ENCODE results near the gene FKBP9.
"Not testable (repeated sequence)": the region's sequence is repeated elsewhere in the genome, so short reads cannot be mapped to it uniquely, and the experiment has no call there.

FKBP9 gene

DNA sequence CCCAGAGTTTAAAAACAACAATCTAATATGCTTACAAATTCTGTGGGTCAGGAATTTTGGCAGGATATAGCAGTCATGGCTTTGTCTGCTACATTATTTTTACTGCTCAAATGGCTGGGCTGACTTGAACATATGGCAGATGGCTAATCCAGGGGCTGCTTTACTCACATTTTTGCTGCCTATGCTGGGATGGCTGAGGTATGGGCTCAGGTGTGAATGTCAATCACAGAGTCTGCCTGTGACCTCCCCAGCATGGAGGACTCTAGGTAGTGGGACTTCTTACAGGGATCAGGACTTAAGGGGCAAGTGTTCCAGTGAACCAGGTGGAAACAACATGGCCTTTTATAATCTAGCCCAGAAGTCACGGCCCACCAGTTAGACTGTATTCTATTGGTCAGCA is 4.4 kb upstream of the FKBP9 start:
- TF ChIP-seq, protein P1, sequence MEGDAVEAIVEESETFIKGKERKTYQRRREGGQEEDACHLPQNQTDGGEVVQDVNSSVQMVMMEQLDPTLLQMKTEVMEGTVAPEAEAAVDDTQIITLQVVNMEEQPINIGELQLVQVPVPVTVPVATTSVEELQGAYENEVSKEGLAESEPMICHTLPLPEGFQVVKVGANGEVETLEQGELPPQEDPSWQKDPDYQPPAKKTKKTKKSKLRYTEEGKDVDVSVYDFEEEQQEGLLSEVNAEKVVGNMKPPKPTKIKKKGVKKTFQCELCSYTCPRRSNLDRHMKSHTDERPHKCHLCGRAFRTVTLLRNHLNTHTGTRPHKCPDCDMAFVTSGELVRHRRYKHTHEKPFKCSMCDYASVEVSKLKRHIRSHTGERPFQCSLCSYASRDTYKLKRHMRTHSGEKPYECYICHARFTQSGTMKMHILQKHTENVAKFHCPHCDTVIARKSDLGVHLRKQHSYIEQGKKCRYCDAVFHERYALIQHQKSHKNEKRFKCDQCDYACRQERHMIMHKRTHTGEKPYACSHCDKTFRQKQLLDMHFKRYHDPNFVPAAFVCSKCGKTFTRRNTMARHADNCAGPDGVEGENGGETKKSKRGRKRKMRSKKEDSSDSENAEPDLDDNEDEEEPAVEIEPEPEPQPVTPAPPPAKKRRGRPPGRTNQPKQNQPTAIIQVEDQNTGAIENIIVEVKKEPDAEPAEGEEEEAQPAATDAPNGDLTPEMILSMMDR (IDR thresholded peaks at IDR 0.05), result no peak
- no peak for DNase-seq (ENCODE audit: low spot score)
- no peak overlapping the region for H3K4me3 ChIP-seq
- H3K27ac ChIP-seq, result no peak overlapping the region

DNA sequence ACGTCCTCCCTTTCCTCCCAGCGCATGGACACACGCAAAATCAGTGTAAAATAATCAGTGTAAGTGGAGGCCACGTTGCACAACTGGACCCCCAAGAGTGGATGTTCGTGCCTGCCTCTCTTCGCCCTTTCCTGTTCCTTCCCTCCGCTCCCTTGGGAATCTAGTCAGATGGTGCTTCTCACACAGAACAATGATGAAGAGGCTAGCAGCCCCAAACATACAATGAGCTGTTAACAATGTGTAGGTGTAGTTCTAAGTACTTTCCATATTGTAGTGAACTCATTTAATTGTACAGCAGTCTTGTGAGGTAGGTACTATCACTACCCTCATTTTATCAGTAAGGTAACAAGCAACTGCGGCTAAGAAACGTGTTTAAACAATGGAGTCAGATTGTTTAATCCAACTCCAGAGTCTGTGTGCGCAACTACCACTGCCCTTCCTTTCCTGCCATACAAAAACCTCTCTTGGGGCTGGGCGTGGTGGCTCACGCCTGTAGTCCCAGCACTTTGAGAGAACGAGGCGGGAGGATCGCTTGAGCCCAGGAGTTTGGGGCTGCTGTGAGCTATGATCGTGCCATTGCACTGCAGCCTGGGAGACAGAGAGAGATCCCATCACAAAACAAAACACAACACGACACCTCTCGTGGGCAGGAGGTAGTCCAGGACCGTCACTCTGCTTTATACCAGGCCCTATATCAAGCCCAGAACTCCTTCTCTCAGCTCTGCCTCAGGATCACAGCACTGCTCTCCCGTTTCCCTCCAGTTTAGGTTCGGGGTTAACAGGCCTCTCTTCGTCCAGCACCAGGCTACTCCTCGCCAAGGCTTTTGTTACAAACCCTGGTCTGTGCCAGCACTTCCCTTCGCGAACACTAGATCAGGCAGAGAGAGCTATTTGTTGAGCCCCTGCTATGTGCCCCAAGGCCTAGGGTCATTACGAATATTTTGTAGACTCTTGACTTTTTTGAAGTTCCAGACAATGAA is 1.1 kb downstream of the FKBP9 start:
- TF ChIP-seq, protein P1 (IDR thresholded peaks at IDR 0.05), result no peak
- peak overlapping the region; percentile 70 to 92 for H3K27ac ChIP-seq
- H3K4me3 ChIP-seq, result peak overlapping the region; percentile 93
- DNase-seq (ENCODE audit: low spot score), result no peak

DNA sequence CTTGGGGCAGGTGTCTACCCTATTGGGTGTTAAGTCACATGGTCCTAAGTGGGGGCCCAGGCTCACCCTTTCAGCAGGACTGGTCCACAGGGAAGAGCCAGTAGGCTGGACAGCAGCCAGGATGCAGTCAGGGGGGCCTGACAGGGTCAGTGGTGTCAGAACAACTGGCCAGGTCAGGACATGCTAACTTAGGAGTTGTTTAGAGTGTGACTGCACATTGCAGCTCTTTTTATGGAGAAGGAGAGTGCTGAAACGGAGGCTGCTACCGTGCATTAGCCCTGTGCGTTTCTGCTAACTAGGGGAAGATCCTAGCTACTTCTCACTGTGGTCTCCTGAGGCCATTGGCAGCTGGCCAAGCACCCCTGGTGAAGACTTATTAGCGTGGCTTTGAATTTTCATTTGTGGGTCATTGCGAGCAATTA is 6.7 kb downstream of the FKBP9 start:
- not testable (repeated sequence) for DNase-seq (ENCODE audit: low spot score); H3K4me3 ChIP-seq; H3K27ac ChIP-seq

DNA sequence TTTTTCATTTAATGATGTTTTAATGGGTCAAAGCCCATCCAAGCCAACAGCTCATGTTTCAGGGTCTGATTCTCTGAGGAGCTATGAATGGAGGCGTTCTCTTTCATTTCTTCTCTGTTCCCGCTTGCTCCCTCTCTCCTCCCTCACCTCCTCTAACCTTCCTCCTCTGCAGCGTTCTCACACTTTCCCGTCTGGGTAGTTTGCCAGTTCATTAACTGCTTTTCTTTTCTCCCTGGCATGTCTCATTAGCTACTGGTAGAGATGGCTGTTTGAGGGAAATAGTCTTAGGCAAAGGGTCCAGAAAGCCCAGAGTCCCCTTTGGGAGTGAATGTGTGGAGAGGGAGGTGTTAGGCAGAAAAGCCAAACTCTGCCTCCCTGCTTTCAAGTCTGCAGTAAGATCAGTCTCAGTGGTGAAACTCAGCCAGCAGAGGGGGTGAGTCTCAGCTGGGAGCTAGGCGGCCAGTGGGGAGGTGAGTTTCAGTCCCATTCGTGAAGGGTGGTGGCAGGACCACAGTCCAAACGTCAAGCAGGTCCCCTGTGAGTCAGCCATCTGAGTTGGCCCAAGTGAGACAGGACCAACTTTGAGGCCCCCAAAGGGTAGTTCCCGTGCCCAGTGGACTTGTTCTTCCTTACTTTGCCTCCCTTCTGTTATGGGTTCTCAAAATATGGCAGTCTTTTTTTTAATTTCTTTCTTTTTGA is 7.4 kb downstream of the FKBP9 start:
- not testable (repeated sequence) for H3K27ac ChIP-seq; H3K4me3 ChIP-seq; DNase-seq (ENCODE audit: low spot score)

DNA sequence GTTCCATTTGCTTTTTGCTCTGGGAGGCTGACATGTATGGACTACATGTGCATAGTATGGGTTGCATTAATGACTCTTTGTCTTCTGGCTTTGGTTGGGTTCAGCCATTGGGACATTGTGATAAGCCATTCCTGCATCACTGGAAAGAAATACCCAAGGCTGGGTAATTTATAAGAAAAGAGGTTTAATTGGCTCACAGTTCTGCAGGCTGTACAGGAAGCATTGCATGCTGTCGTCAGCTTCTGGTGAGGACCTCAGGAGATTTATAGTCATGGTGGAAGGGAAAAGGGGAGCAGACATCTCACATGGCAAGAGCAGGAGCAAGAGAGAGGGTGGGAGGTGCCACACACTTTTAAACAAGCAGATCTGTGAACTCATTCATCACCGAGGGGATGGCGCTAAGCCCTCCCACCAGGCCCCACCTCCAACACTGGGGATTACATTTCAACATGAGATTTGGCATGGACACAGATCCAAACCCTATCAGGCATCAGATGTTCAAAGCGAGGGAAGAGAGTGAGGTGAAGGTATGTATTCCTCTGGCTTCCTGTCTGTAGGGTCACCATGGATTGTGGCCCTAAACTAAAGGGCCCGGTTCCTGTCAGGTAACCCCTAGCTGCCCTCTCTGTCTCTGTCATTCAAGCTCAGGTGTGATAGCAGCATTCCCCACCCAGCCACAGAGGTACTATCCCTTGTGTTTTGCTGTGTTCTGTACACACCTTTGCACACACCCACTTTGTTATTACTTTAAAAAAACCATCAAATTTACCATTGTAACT is 9.4 kb downstream of the FKBP9 start:
- H3K27ac ChIP-seq; DNase-seq (ENCODE audit: low spot score); H3K4me3 ChIP-seq: not testable (repeated sequence)

DNA sequence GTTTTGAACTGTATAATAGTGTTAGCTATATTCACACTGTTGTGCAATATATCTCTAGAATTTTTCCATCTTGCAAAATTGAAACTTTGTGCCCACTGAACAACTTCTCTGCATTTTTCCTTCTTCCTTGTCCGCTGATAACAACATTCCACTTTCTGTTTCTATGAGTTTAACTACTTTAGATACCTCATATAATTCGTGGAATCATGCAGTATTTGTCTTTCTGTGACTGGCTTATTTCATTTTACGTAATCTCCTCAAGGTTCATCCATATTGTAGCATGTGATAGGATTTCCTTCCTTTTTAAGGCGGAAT is 10.0 kb downstream of the FKBP9 start:
- not testable (repeated sequence) for H3K4me3 ChIP-seq; DNase-seq (ENCODE audit: low spot score); H3K27ac ChIP-seq

GRCh38 chr7:32971967-32972366 is 14.7 kb downstream of the FKBP9 start:
- not testable (repeated sequence) for H3K4me3 ChIP-seq; DNase-seq (ENCODE audit: low spot score); H3K27ac ChIP-seq

DNA sequence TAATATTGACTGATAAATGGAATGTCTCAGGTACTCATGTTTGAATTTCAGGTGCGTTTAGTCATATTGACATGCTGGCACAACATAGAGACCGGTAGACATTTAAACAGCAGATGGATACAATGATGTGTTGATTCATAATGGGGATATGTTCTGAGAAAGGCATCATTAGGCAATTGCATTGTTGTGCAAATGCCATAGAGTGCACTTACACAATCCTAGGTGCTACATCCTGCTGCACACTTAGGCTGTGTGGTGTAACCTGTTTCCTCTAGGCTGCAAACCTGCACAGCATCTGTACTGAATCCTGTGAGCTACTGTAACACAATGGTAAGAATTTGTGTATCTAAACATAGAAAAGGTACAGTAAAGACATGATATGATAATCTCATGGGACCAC is 19.9 kb downstream of the FKBP9 start:
- H3K4me3 ChIP-seq; H3K27ac ChIP-seq; DNase-seq (ENCODE audit: low spot score): not testable (repeated sequence)

- not testable (repeated sequence) for DNase-seq (ENCODE audit: low spot score); H3K27ac ChIP-seq; H3K4me3 ChIP-seq
Observed at GRCh38 chr7:32979246-32979645, 22.0 kb downstream of the FKBP9 start.

GRCh38 chr7:32979902-32980301 is 22.7 kb downstream of the FKBP9 start:
- not testable (repeated sequence) for DNase-seq (ENCODE audit: low spot score); H3K27ac ChIP-seq; H3K4me3 ChIP-seq

DNA sequence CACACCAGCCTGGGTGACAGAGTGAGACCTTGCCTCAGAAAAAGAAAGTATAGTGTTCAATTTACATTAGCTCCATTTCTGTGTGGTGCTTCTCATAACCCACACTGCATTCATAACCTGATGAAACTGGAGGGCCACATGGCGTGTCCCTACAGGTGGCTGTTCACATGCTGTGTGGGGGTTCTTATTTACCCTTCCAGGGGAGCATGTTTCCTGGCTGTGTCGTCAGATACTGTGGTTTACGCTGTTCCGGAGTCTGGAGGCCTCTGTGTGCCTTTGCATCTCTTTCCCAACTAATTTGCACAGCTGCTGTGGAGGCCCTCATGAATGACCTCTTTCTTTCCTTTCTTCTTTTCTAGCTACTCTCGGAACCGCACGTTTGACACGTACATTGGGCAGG is 30.9 kb downstream of the FKBP9 start:
- H3K27ac ChIP-seq; H3K4me3 ChIP-seq; DNase-seq (ENCODE audit: low spot score): not testable (repeated sequence)

DNA sequence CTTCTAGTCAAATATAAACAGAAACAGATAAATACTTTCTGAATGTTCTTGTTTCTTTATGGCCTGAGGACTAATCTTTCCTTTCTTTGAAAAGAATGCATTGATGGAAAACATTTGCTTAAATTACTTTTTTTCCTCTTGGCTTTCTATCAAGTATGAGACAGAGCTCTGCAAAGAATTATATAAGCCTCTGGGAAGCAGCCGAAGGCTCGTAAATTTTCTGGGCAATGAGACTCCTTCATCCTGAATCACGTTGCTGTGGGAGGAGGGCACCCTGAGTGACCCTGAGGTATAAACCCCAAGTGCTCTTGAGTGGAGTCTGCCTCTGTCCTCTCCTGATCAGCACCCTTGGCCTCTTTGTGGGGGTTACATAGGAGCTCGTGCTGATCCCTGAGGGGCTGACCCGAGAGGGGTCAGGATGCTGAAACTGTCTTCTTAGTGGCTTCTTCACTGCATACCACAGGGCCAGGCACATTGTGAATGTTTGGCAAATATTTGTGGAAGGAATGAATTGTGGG is 33.9 kb downstream of the FKBP9 start:
- not testable (repeated sequence) for H3K4me3 ChIP-seq; DNase-seq (ENCODE audit: low spot score); H3K27ac ChIP-seq

- H3K4me3 ChIP-seq; DNase-seq (ENCODE audit: low spot score); H3K27ac ChIP-seq: not testable (repeated sequence)
Observed at GRCh38 chr7:32991975-32992700, 34.9 kb downstream of the FKBP9 start.

- DNase-seq (ENCODE audit: low spot score); H3K4me3 ChIP-seq; H3K27ac ChIP-seq: not testable (repeated sequence)
Observed at GRCh38 chr7:32992750-32993149, 35.5 kb downstream of the FKBP9 start.

DNA sequence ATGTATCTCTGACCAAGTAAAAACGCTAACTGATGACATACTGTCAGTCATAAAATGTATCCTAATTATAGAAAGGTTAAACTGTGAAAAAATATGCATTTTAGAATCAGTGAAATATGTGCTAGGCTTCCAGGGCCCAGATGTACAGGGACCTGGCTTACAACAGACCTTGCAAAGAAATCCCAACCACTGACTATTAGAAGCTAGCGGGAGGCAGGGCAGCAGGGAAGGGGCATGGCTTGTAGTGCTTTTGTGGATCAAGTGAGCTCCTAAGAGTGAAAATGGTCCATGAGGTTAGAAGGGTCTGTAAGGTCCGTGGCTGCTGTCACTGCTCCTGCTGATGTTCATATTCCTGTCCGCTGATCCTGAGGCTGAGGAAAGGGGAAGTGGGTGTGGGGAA is 40.7 kb downstream of the FKBP9 start:
- Histone ChIP-seq H3K27ac (peak overlapping the region in 1 of 2 donors; percentile 52), H3K4me3 (peak overlapping the region; percentile 48)
- not testable (repeated sequence) for DNase-seq (ENCODE audit: low spot score)

Data from coronary artery (tissue), 2 donors.